Adrenal gland (tissue), 5 donors: Measurements from ENCODE around the gene PWWP2B.

Experiments
- CTCF ChIP-seq, 6 experiments: fragments of 450-650 bp in 4 of 6; fragments of 200-600 bp in 2 of 6; sonication (generic) in 1 of 6; IDR thresholded peaks; 1 replicate in 5 of 6; 2 replicates in 1 of 6; pipeline versions ENCODE4 v1.5.1 to v1.8.0; 2016 to 2021; ENCODE audit warnings: antibody characterized with exemption in 6 of 6, mild to moderate bottlenecking in 2 of 6, moderate library complexity in 1 of 6
- POLR2A ChIP-seq, 2 donors: fragments of 450-650 bp; IDR thresholded peaks; one replicate each; pipeline ENCODE4 v1.6.1; 2017; ENCODE audit warnings: antibody characterized with exemption in 2 of 2, mild to moderate bottlenecking in 2 of 2, moderate library complexity in 1 of 2
- donor health status: DM: no; HTN: no; CAD: no.

DNA sequence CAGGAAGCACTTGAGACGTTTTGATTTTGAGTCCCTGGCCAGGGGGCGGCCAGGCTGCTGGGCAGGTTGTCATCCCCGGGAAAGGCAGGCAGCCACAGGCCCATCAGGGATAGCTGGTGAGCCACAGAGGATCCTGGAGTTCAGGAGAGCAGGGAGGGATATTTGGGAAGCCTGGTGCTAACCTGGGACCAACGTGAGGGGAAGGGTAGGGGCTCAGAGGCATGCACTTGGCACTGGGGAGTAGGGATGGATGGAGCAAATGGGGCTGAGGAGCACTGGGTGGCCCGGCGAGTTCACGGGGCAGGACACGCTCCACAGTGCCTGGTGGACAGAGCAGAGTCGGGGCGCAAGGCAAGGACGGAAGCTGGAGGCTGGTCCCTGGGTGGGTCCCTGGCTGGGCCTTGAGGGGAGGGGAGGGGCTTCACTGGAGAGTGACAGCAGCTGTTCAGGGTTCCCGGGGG, 34.8 kb upstream of the PWWP2B start:
- TF ChIP-seq CTCF (IDR thresholded peaks at IDR 0.05) = no peak
- TF ChIP-seq POLR2A (IDR thresholded peaks at IDR 0.05) = no peak
